ENCODE data around the gene MAPKAP1.

DNA sequence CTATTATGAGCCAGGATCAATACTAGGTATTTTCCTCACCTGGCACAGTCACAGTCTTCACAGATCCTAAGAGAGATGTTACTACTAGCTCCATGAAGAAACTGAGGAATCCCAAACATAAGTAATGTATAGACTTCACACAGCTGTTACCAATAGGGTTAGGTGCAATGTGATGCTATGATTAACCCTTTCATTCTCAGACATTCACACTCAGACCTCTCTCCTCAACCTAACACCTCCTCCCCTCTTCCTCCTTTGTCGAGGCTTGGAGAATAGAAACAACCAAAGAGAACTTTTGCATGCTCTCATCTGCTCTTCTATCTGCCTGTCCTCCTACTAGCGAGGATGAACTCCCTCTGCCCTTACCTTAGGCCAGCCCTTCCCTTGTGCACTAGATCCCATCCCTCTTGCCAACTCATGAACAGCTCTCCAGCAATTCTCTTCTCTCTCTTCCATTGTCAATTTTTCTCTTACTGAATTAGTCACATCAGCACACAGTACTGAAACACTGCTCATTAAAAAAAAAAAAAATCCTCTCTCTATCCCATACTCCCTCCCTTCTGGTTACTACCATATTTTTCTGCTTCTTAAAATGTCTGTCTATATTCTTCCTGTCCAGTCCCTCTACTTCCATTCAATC lies 47.7 kb downstream of the MAPKAP1 start:
- no peak for TF ChIP-seq ZFX (IDR thresholded peaks at IDR 0.05)
- TF ChIP-seq, protein P1, sequence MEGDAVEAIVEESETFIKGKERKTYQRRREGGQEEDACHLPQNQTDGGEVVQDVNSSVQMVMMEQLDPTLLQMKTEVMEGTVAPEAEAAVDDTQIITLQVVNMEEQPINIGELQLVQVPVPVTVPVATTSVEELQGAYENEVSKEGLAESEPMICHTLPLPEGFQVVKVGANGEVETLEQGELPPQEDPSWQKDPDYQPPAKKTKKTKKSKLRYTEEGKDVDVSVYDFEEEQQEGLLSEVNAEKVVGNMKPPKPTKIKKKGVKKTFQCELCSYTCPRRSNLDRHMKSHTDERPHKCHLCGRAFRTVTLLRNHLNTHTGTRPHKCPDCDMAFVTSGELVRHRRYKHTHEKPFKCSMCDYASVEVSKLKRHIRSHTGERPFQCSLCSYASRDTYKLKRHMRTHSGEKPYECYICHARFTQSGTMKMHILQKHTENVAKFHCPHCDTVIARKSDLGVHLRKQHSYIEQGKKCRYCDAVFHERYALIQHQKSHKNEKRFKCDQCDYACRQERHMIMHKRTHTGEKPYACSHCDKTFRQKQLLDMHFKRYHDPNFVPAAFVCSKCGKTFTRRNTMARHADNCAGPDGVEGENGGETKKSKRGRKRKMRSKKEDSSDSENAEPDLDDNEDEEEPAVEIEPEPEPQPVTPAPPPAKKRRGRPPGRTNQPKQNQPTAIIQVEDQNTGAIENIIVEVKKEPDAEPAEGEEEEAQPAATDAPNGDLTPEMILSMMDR (conservative IDR thresholded peaks at IDR 0.05) = no peak

Measured in C4-2B (cell line).